ENCODE measurements around the gene RHBDD1.

The RHBDD1 gene

DNA sequence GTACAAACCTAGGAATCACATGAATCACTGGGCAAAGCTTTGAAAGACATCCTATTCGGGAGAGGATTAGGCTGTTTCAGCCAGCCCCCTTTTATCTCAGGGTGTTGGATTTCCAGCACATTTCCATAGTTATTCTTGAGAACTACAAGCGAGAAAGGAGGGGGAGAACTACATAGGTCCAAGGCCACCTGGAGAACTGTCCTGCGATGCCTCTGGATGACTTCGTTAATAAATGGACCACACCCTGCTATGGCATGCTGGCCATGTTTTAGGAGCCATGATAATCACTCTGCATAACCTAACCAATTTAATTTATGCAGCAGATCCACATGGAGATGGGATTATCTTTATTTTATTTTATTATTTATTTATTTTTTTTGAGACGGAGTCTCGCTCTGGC lies 29.9 kb downstream of the RHBDD1 start:
- H3K36me3 ChIP-seq (ENCODE audit: low read length), result no peaks in the 10 kb centered on the region
- no peak overlapping the region for H3K4me3 ChIP-seq (ENCODE audit: insufficient read depth, low read length, poor library complexity, severe bottlenecking)
- no peaks in the 10 kb centered on the region for H3K79me2 ChIP-seq (ENCODE audit: insufficient read depth, low read length)
- H3K4me2 ChIP-seq (ENCODE audit: low read depth, low read length, poor library complexity, severe bottlenecking), result no peak overlapping the region
- no peaks in the 10 kb centered on the region for H3F3A ChIP-seq (ENCODE audit: insufficient read depth)
- H3K27me3 ChIP-seq (ENCODE audit: low read length), result no peaks in the 10 kb centered on the region
- TF ChIP-seq, protein P1, sequence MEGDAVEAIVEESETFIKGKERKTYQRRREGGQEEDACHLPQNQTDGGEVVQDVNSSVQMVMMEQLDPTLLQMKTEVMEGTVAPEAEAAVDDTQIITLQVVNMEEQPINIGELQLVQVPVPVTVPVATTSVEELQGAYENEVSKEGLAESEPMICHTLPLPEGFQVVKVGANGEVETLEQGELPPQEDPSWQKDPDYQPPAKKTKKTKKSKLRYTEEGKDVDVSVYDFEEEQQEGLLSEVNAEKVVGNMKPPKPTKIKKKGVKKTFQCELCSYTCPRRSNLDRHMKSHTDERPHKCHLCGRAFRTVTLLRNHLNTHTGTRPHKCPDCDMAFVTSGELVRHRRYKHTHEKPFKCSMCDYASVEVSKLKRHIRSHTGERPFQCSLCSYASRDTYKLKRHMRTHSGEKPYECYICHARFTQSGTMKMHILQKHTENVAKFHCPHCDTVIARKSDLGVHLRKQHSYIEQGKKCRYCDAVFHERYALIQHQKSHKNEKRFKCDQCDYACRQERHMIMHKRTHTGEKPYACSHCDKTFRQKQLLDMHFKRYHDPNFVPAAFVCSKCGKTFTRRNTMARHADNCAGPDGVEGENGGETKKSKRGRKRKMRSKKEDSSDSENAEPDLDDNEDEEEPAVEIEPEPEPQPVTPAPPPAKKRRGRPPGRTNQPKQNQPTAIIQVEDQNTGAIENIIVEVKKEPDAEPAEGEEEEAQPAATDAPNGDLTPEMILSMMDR (IDR thresholded peaks at IDR 0.05; ENCODE audit: insufficient read depth, low read length, poor library complexity, severe bottlenecking), result no peak
- TF ChIP-seq EZH2phosphoT487 (conservative IDR thresholded peaks at IDR 0.05; ENCODE audit: low read length), result no peak
- H4K20me1 ChIP-seq (ENCODE audit: low read depth, low read length), result no peaks in the 10 kb centered on the region
- H3K9ac ChIP-seq (ENCODE audit: low read length), result no peak overlapping the region
- H3K9me2 ChIP-seq (replicated peaks; ENCODE audit: insufficient read depth, low read length), result no peaks in the 10 kb centered on the region
- no peak overlapping the region for H3K27ac ChIP-seq (ENCODE audit: low read depth, low read length)
- no peak overlapping the region for H2AFZ ChIP-seq (ENCODE audit: low read depth, low read length, severe bottlenecking)
- H3K9me3 ChIP-seq (ENCODE audit: insufficient read depth, low read length), result no peaks in the 10 kb centered on the region

DNA sequence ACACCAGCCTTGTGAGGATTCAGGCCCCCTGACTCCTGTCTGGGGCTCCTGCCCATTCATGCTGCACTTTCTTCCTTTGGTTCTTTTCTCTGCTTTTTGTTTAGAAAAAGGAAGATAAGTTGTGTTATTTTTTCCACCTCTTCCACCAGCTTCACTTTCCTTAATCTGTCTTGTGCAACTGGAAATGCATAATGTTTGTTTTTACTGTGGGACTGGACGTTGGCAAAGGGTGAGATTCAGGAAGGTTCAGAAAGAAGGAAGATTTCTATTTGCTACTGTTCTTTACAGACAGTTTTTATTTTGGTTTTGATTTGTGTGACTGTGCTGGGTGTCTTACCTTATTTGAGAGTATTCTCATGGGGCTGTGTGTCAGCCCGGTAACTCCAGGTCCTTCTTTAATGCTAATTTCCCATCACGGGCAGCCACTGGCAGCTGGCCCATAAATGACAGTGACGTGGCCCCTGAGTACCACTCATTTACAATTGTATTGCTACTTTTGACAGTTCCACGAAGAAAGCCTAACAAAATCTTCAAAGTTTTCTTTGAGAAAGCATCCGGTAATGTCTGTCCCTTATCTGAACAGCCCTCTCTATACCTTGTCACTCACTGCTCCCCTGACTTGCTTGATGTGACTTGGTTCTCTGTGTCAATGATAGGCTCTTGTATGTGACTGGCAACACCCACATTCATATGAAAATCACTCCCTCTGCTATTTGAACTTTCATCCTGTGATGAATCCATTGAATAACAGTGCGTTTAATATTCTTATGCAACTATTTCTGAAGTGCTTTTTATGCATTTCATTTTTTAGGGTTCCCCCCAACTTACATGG lies 32.7 kb downstream of the RHBDD1 start:
- H3K36me3 ChIP-seq (ENCODE audit: low read length), result no peaks in the 10 kb centered on the region; the same call in 1 of the 2 replicates
- no peaks in the 10 kb centered on the region for H3K27me3 ChIP-seq (ENCODE audit: low read length)
- H3F3A ChIP-seq (ENCODE audit: insufficient read depth), result no peaks in the 10 kb centered on the region
- no peak overlapping the region for H3K9ac ChIP-seq (ENCODE audit: low read length)
- no peaks in the 10 kb centered on the region for H3K9me3 ChIP-seq (ENCODE audit: insufficient read depth, low read length)
- H4K20me1 ChIP-seq (ENCODE audit: low read depth, low read length), result no peaks in the 10 kb centered on the region
- no peaks in the 10 kb centered on the region for H3K79me2 ChIP-seq (ENCODE audit: insufficient read depth, low read length)
- H3K27ac ChIP-seq (ENCODE audit: low read depth, low read length), result no peak overlapping the region
- H3K9me2 ChIP-seq (replicated peaks; ENCODE audit: insufficient read depth, low read length), result no peaks in the 10 kb centered on the region
- no peak overlapping the region for H3K4me3 ChIP-seq (ENCODE audit: insufficient read depth, low read length, poor library complexity, severe bottlenecking)
- TF ChIP-seq, protein P1 (IDR thresholded peaks at IDR 0.05; ENCODE audit: insufficient read depth, low read length, poor library complexity, severe bottlenecking), result no peak
- TF ChIP-seq EZH2phosphoT487 (conservative IDR thresholded peaks at IDR 0.05; ENCODE audit: low read length), result no peak
- no peak overlapping the region for H3K4me2 ChIP-seq (ENCODE audit: low read depth, low read length, poor library complexity, severe bottlenecking)
- H2AFZ ChIP-seq (ENCODE audit: low read depth, low read length, severe bottlenecking), result no peak overlapping the region

DNA sequence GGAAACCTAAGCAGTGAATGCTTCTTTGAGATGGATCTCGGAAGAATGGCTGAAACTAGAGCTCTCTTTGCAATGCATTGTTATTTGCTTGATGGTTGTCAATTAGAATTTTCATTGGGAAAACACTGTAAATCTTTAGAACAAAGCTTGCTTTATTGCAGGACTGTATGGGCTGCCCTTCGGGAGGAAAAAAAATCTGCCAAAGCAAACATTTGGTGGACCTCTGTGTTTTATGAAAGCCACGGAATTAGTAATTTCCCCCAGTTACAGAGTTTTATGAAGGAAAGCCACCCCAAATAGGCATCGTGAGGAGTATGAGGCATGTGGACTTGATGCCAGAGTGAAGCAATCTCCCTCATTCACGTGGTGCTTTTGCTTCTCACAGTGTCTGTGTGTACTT lies 33.5 kb downstream of the RHBDD1 start:
- Histone ChIP-seq H3K4me2 (ENCODE audit: low read depth, low read length, poor library complexity, severe bottlenecking) (no peak overlapping the region), H4K20me1 (ENCODE audit: low read depth, low read length) (no peaks in the 10 kb centered on the region), H3K79me2 (ENCODE audit: insufficient read depth, low read length) (no peaks in the 10 kb centered on the region), H3K9ac (ENCODE audit: low read length) (no peak overlapping the region), H3K4me3 (ENCODE audit: insufficient read depth, low read length, poor library complexity, severe bottlenecking) (no peak overlapping the region), H3F3A (ENCODE audit: insufficient read depth) (no peaks in the 10 kb centered on the region), H3K9me2 (replicated peaks; ENCODE audit: insufficient read depth, low read length) (no peaks in the 10 kb centered on the region), H3K9me3 (ENCODE audit: insufficient read depth, low read length) (no peaks in the 10 kb centered on the region), H3K36me3 (ENCODE audit: low read length) (no peaks in the 10 kb centered on the region; the same call in 1 of the 2 replicates), H3K27ac (ENCODE audit: low read depth, low read length) (no peak overlapping the region), H2AFZ (ENCODE audit: low read depth, low read length, severe bottlenecking) (no peak overlapping the region), H3K27me3 (ENCODE audit: low read length) (no peaks in the 10 kb centered on the region)
- TF ChIP-seq EZH2phosphoT487 (conservative IDR thresholded peaks at IDR 0.05; ENCODE audit: low read length), result no peak
- TF ChIP-seq, protein P1 (IDR thresholded peaks at IDR 0.05; ENCODE audit: insufficient read depth, low read length, poor library complexity, severe bottlenecking), result no peak

Data from SU-DHL-6 (cell line).